ENCODE measurements around the gene VPS8. TPM values are rescaled to one million over a fixed set of nuclear protein-coding genes. Genes with fewer than 3 reads are reported as not detected.

Gene VPS8
- polyA plus RNA-seq, 2 of the 4 experiments (the other 2 are of a cell fraction) = 10.3 to 30.1 TPM

DNA sequence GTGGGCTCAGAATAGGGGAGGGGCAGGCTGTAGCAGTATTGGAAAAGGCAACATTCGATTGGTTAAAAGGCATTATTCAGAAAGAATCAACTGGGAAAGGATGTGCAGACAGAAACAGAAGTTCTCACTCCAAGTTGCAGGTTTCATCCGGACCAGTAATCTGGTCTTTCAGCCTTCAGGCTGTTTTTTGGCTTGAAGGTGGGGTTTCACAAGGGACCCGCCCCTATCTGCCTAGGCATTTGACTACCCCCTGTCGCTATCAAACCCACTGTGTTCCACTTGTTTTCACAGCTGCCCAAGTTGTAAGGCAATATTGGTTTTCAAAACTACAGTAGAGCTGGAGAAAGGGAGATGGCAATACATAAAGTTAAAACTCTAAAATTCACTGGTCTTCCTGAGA, 96.9 kb downstream of the VPS8 start:
- no peak overlapping the region for H3K4me2 ChIP-seq
- no peak for DNase-seq (ENCODE audit: low read depth in 1 of 2, low spot score in 1 of 2)
- H3K4me3 ChIP-seq = no peak overlapping the region
- no peaks in the 10 kb centered on the region for H3K4me1 ChIP-seq
- H3K27ac ChIP-seq = no peak overlapping the region
- 84% methylated on average over 4 of the region's 4 CpGs for WGBS (ENCODE audit: missing lambda C conversion rate)
- no peak for FAIRE-seq
- ChIA-PET POLR2A (no interaction called here), CTCF (no interaction called here)
- ATAC-seq = no peak
- no peaks in the 10 kb centered on the region for H3K9me3 ChIP-seq
- TF ChIP-seq POLR2AphosphoS2 (conservative IDR thresholded peaks at IDR 0.05; ENCODE audit: low read length) (no peak), KDM5A (IDR thresholded peaks at IDR 0.05) (no peak), CBX2 (IDR thresholded peaks at IDR 0.05; ENCODE audit: borderline replicate concordance, low read depth) (no peak), HEYL (CRISPR knock-in tag; IDR thresholded peaks at IDR 0.05) (no peak), EHMT2 (IDR thresholded peaks at IDR 0.05; ENCODE audit: low read depth) (no peak), GATA3 (IDR thresholded peaks at IDR 0.05; ENCODE audit: borderline replicate concordance) (no peak), HOXB13 (CRISPR knock-in tag; IDR thresholded peaks at IDR 0.05; ENCODE audit: low read depth) (no peak), HOXA7 (CRISPR knock-in tag; IDR thresholded peaks at IDR 0.05) (no peak), BHLHE40 (IDR thresholded peaks at IDR 0.05; ENCODE audit: low read depth, low read length) (no peak), CHD4 (IDR thresholded peaks at IDR 0.05; ENCODE audit: borderline replicate concordance) (no peak), MAFK (IDR thresholded peaks at IDR 0.05; ENCODE audit: partially characterized antibody) (no peak), JUN (IDR thresholded peaks at IDR 0.05) (no peak), POLR2A (IDR thresholded peaks at IDR 0.05; ENCODE audit: low read length) (no peak), HMGXB4 (CRISPR knock-in tag; IDR thresholded peaks at IDR 0.05; ENCODE audit: borderline replicate concordance) (no peak), MYC (IDR thresholded peaks at IDR 0.05; ENCODE audit: borderline replicate concordance, low read length) (no peak)

GRCh38 chr3:184910664-184911063, 98.7 kb downstream of the VPS8 start:
- FAIRE-seq = no peak
- DNase-seq (ENCODE audit: low read depth in 1 of 2, low spot score in 1 of 2) = no peak
- TF ChIP-seq EHMT2 (IDR thresholded peaks at IDR 0.05; ENCODE audit: low read depth) (no peak), NR3C1 (IDR thresholded peaks at IDR 0.05) (no peak), HOXB5 (CRISPR knock-in tag; IDR thresholded peaks at IDR 0.05) (no peak), EP300 (IDR thresholded peaks at IDR 0.05) (no peak), GATA3 (IDR thresholded peaks at IDR 0.05; ENCODE audit: borderline replicate concordance) (no peak), NPAS2 (CRISPR knock-in tag; IDR thresholded peaks at IDR 0.05; ENCODE audit: borderline replicate concordance) (no peak), MAX (IDR thresholded peaks at IDR 0.05) (no peak), SMC3 (IDR thresholded peaks at IDR 0.05) (no peak), FOSB (CRISPR knock-in tag; IDR thresholded peaks at IDR 0.05) (no peak), ZFP36 (IDR thresholded peaks at IDR 0.05; ENCODE audit: borderline replicate concordance, partially characterized antibody) (no peak), MAFK (IDR thresholded peaks at IDR 0.05; ENCODE audit: partially characterized antibody) (no peak), CBX2 (IDR thresholded peaks at IDR 0.05; ENCODE audit: borderline replicate concordance, low read depth) (no peak), RAD21 (conservative IDR thresholded peaks at IDR 0.05 in 1 of 2, IDR thresholded peaks at IDR 0.05 in 1 of 2) (no peak), CEBPB (IDR thresholded peaks at IDR 0.05) (no peak), ZSCAN20 (CRISPR knock-in tag; IDR thresholded peaks at IDR 0.05) (no peak), NFE2L2 (conservative IDR thresholded peaks at IDR 0.05; ENCODE audit: low read length) (no peak)
- TF ChIP-seq, protein P1, sequence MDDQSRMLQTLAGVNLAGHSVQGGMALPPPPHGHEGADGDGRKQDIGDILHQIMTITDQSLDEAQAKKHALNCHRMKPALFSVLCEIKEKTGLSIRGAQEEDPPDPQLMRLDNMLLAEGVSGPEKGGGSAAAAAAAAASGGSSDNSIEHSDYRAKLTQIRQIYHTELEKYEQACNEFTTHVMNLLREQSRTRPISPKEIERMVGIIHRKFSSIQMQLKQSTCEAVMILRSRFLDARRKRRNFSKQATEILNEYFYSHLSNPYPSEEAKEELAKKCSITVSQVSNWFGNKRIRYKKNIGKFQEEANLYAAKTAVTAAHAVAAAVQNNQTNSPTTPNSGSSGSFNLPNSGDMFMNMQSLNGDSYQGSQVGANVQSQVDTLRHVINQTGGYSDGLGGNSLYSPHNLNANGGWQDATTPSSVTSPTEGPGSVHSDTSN (IDR thresholded peaks at IDR 0.05) = no peak
- TF ChIP-seq, protein P2, sequence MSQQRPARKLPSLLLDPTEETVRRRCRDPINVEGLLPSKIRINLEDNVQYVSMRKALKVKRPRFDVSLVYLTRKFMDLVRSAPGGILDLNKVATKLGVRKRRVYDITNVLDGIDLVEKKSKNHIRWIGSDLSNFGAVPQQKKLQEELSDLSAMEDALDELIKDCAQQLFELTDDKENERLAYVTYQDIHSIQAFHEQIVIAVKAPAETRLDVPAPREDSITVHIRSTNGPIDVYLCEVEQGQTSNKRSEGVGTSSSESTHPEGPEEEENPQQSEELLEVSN (IDR thresholded peaks at IDR 0.05; ENCODE audit: borderline replicate concordance, low read depth) = no peak

More at GRCh38 chr3:184910664-184911063, 98.7 kb downstream of the VPS8 start:
- POLR2A ChIA-PET = no interaction called here
- no peak for ATAC-seq
- Histone ChIP-seq H3K4me3 (no peak overlapping the region), H3K4me2 (no peak overlapping the region), H3K9me3 (no peaks in the 10 kb centered on the region), H3K4me1 (no peaks in the 10 kb centered on the region), H3K27ac (no peak overlapping the region)
- WGBS (ENCODE audit: missing lambda C conversion rate) = 87% methylated on average over 6 of the region's 6 CpGs
- CTCF ChIA-PET = no interaction called here

Data from A549 (cell line).